PC-9 (cell line): ENCODE measurements around the gene FBXL17.

Experiments
- EZH2 ChIP-seq: fragments of 200-600 bp; sonication (generic); IDR thresholded peaks from 2 replicates; pipeline ENCODE4 v1.8.0; 2017; ENCODE audit warnings: antibody characterized with exemption, low read depth
- TF ChIP-seq, protein P1 (sequence below): fragments of 200-600 bp; sonication (generic); conservative IDR thresholded peaks from 2 replicates; pipeline ENCODE4 v1.6.1; 2017; ENCODE audit warnings: mixed run types, antibody characterized with exemption, mild to moderate bottlenecking, moderate library complexity

GRCh38 chr5:107937651-107938355 is 444.1 kb downstream of the FBXL17 start:
- TF ChIP-seq, protein P1, sequence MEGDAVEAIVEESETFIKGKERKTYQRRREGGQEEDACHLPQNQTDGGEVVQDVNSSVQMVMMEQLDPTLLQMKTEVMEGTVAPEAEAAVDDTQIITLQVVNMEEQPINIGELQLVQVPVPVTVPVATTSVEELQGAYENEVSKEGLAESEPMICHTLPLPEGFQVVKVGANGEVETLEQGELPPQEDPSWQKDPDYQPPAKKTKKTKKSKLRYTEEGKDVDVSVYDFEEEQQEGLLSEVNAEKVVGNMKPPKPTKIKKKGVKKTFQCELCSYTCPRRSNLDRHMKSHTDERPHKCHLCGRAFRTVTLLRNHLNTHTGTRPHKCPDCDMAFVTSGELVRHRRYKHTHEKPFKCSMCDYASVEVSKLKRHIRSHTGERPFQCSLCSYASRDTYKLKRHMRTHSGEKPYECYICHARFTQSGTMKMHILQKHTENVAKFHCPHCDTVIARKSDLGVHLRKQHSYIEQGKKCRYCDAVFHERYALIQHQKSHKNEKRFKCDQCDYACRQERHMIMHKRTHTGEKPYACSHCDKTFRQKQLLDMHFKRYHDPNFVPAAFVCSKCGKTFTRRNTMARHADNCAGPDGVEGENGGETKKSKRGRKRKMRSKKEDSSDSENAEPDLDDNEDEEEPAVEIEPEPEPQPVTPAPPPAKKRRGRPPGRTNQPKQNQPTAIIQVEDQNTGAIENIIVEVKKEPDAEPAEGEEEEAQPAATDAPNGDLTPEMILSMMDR: no peak
- no peak for TF ChIP-seq EZH2
